Measurements from ENCODE around the gene ZNF155. TPM values are rescaled to one million over a fixed set of nuclear protein-coding genes. Genes with fewer than 3 reads are reported as not detected.

Gene ZNF155
- total RNA-seq, 1 experiment from 2014 or later, result 4.5 TPM

GRCh38 chr19:43997631-43998290 is 13.8 kb downstream of the ZNF155 start:
- H3K9me3 ChIP-seq, result peaks cover 6% of the 10 kb centered on the region
- DNase-seq, result peak; percentile 72
- no peaks in the 10 kb centered on the region for H3K27me3 ChIP-seq
- peaks cover 5% of the 10 kb centered on the region for H3K36me3 ChIP-seq
- H3K4me3 ChIP-seq, result no peak overlapping the region

- peak overlapping the region; percentile 96 for H3K4me3 ChIP-seq
Measured at GRCh38 chr19:44002212-44002565, 18.2 kb downstream of the ZNF155 start.

GRCh38 chr19:44002566-44003460 is 18.8 kb downstream of the ZNF155 start, which contains the start of gene ZNF230:
Gene ZNF230, plus strand, starts transcription at chr19:44002957. Its CDS starts 4,122 bp downstream, at chr19:44007079.
- H3K4me3 ChIP-seq, result peak within 1 kb of the TSS; percentile 96
- peaks cover 10% of the 10 kb centered on the region for H3K9me3 ChIP-seq
- H3K36me3 ChIP-seq, result peaks cover 12% of the 10 kb centered on the region
- DNase-seq, result peak; percentile 95
- no peaks in the 10 kb centered on the region for H3K27me3 ChIP-seq

More at GRCh38 chr19:44002212-44002565, 18.2 kb downstream of the ZNF155 start:
- Histone ChIP-seq H3K36me3 (peaks cover 6% of the 10 kb centered on the region), H3K9me3 (peaks cover 12% of the 10 kb centered on the region), H3K27me3 (no peaks in the 10 kb centered on the region)
- no peak for DNase-seq

- H3K27me3 ChIP-seq, result no peaks in the 10 kb centered on the region
- no peak for DNase-seq
Measured at GRCh38 chr19:44003461-44004009, 19.5 kb downstream of the ZNF155 start.

GRCh38 chr19:44005973-44006372 is 22.0 kb downstream of the ZNF155 start:
- Histone ChIP-seq H3K4me3 (no peak overlapping the region), H3K36me3 (peaks cover 44% of the 10 kb centered on the region), H3K27me3 (no peaks in the 10 kb centered on the region), H3K9me3 (peaks cover 27% of the 10 kb centered on the region)
- DNase-seq, result no peak

More at GRCh38 chr19:44003461-44004009, 19.5 kb downstream of the ZNF155 start:
- Histone ChIP-seq H3K9me3 (peaks cover 8% of the 10 kb centered on the region), H3K36me3 (peaks cover 19% of the 10 kb centered on the region), H3K4me3 (peak overlapping the region; percentile 96)

GRCh38 chr19:44007473-44007872 is 23.5 kb downstream of the ZNF155 start:
- Histone ChIP-seq H3K36me3 (peaks cover 52% of the 10 kb centered on the region), H3K27me3 (no peaks in the 10 kb centered on the region), H3K4me3 (no peak overlapping the region), H3K9me3 (peaks cover 33% of the 10 kb centered on the region)
- DNase-seq, result no peak

GRCh38 chr19:44010468-44010867 is 26.5 kb downstream of the ZNF155 start:
- DNase-seq, result no peak
- no peak overlapping the region for H3K4me3 ChIP-seq

GRCh38 chr19:44019498-44019897 is 35.5 kb downstream of the ZNF155 start:
- DNase-seq, result no peak
- Histone ChIP-seq H3K36me3 (no peaks in the 10 kb centered on the region), H3K9me3 (peaks cover 8% of the 10 kb centered on the region), H3K27me3 (no peaks in the 10 kb centered on the region), H3K4me3 (no peak overlapping the region)

More at GRCh38 chr19:44010468-44010867, 26.5 kb downstream of the ZNF155 start:
- peaks cover 35% of the 10 kb centered on the region for H3K9me3 ChIP-seq
- no peaks in the 10 kb centered on the region for H3K27me3 ChIP-seq
- peaks cover 52% of the 10 kb centered on the region for H3K36me3 ChIP-seq

GRCh38 chr19:44021221-44021620 is 37.2 kb downstream of the ZNF155 start:
- peaks cover 11% of the 10 kb centered on the region for H3K9me3 ChIP-seq
- no peak for DNase-seq
- no peak overlapping the region for H3K4me3 ChIP-seq
- no peaks in the 10 kb centered on the region for H3K36me3 ChIP-seq
- no peaks in the 10 kb centered on the region for H3K27me3 ChIP-seq

GRCh38 chr19:44024900-44025216 is 40.9 kb downstream of the ZNF155 start:
- peaks cover 22% of the 10 kb centered on the region for H3K9me3 ChIP-seq
- H3K4me3 ChIP-seq, result peak overlapping the region; percentile 74
- H3K27me3 ChIP-seq, result no peaks in the 10 kb centered on the region
- no peak for DNase-seq
- peaks cover 25% of the 10 kb centered on the region for H3K36me3 ChIP-seq

GRCh38 chr19:44025217-44025936 is 41.4 kb downstream of the ZNF155 start, which contains the start of gene ZNF222:
Gene ZNF222, plus strand, starts transcription at chr19:44025379. Its CDS starts 58 bp downstream, at chr19:44025437.
- peaks cover 30% of the 10 kb centered on the region for H3K36me3 ChIP-seq
- H3K4me3 ChIP-seq, result peak within 1 kb of the TSS; percentile 74
- peaks cover 25% of the 10 kb centered on the region for H3K9me3 ChIP-seq
- no peaks in the 10 kb centered on the region for H3K27me3 ChIP-seq
- DNase-seq, result peak; percentile 88

- Histone ChIP-seq H3K4me3 (no peak overlapping the region), H3K36me3 (peaks cover 42% of the 10 kb centered on the region), H3K27me3 (no peaks in the 10 kb centered on the region), H3K9me3 (peaks cover 35% of the 10 kb centered on the region)
- no peak for DNase-seq
Measured at GRCh38 chr19:44026622-44027021, 42.6 kb downstream of the ZNF155 start.

- H3K9me3 ChIP-seq, result peaks cover 45% of the 10 kb centered on the region
- no peak for DNase-seq
- H3K36me3 ChIP-seq, result peaks cover 50% of the 10 kb centered on the region
- H3K27me3 ChIP-seq, result no peaks in the 10 kb centered on the region
- no peak overlapping the region for H3K4me3 ChIP-seq
Measured at GRCh38 chr19:44032001-44032610, 48.1 kb downstream of the ZNF155 start.

GRCh38 chr19:44042147-44042546 is 58.2 kb downstream of the ZNF155 start:
- H3K9me3 ChIP-seq, result peaks cover 15% of the 10 kb centered on the region
- DNase-seq, result no peak
- no peak overlapping the region for H3K4me3 ChIP-seq
- no peaks in the 10 kb centered on the region for H3K27me3 ChIP-seq
- H3K36me3 ChIP-seq, result no peaks in the 10 kb centered on the region

Measured in MG63 (cell line).